HG02943 (cell line): ENCODE results near the gene TMIE.

Experiments used
- ATAC-seq: cut with Tn5 transposase; IDR thresholded peaks from one replicate; pipeline ENCODE4 v1.9.1; 2021; ENCODE audit warnings: mild to moderate bottlenecking, low read depth, moderate library complexity; ENCODE audit not compliant: unreplicated experiment

TMIE gene

GRCh38 chr3:46755646-46756045 is 54.5 kb downstream of the TMIE start:
- no peak for ATAC-seq

GRCh38 chr3:46756642-46757041 is 55.5 kb downstream of the TMIE start:
- no peak for ATAC-seq

- ATAC-seq: no peak
These were observed 58.3 kb downstream of the TMIE start for GRCh38 chr3:46759239-46760167.
